Brain microvascular endothelial cell (primary cell): ENCODE data around the gene CTDSPL.

Experiments
- DNase-seq: peaks from one replicate; pipeline ENCODE4 v3.0.0-alpha.2; 2020
- H3K27ac ChIP-seq: fragments of 250-450 bp; sonication (Bioruptor Pico); 2 replicates; pipeline ENCODE4 v1.5.1; 2020; ENCODE audit warnings: mild to moderate bottlenecking, moderate library complexity
- H3K27me3 ChIP-seq: fragments of 250-450 bp; sonication (Bioruptor Pico); replicated peaks from 2 replicates; pipeline ENCODE4 v1.5.1; 2020; ENCODE audit warnings: mild to moderate bottlenecking
- H3K36me3 ChIP-seq: fragments of 250-450 bp; sonication (Bioruptor Pico); replicated peaks from 2 replicates; pipeline ENCODE4 v1.5.1; 2020; ENCODE audit warnings: mild to moderate bottlenecking
- H3K4me3 ChIP-seq: 2 replicates; pipeline ENCODE4 v1.5.1; 2011; ENCODE audit warnings: low read depth, mild to moderate bottlenecking, control low read depth, low read length, moderate library complexity
- CTCF ChIP-seq: IDR thresholded peaks from 2 replicates; pipeline ENCODE4 v1.5.1; 2011; ENCODE audit warnings: low read depth, mild to moderate bottlenecking, moderate library complexity, low read length, control low read depth, inconsistent platforms; ENCODE audit errors: missing control alignments
- in situ Hi-C: cut with HindIII; loops from 2 replicates; pipeline ENCODE4 v1.10.0; 2017; ENCODE audit warnings: low sequenced_read_pairs, low pct_ligation_motif_present

CTDSPL gene

GRCh38 chr3:37825744-37826400, 35.8 kb upstream of the CTDSPL start:
- Histone ChIP-seq H3K27me3 (no peaks in the 10 kb centered on the region), H3K4me3 (no peak overlapping the region), H3K36me3 (no peaks in the 10 kb centered on the region), H3K27ac (no peak overlapping the region)
- TF ChIP-seq CTCF = no peak
- in situ Hi-C loops = no loop called here
- no peak for DNase-seq

- no peak for DNase-seq
- no peak overlapping the region for H3K27ac ChIP-seq
- in situ Hi-C loops = no loop called here
- H3K27me3 ChIP-seq = no peaks in the 10 kb centered on the region
- H3K4me3 ChIP-seq = no peak overlapping the region
- no peaks in the 10 kb centered on the region for H3K36me3 ChIP-seq
- no peak for TF ChIP-seq CTCF
Measured at GRCh38 chr3:37826502-37826901, 35.2 kb upstream of the CTDSPL start.

DNA sequence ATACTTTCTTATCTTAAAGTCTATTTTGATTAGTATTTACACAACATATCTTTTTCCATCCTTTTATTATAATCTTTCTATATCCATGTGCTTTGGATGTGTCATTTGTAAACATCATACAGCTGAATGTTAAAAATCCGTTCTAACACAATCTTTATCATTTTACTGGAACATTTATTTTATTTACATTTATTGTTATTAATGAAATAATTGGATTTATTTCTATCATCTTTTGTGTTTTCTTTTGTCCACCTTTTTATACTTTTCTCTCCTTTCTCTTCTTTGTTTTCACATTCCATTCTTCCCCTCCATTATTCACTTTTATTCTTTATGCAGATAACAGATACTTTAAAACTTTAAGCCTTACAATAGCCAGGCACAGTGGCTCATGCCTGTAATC, 34.7 kb upstream of the CTDSPL start:
- no peak for DNase-seq
- in situ Hi-C loops = no loop called here
- Histone ChIP-seq H3K27me3 (no peaks in the 10 kb centered on the region), H3K27ac (no peak overlapping the region), H3K4me3 (no peak overlapping the region), H3K36me3 (no peaks in the 10 kb centered on the region)
- TF ChIP-seq CTCF = no peak

GRCh38 chr3:37832480-37832879, 29.2 kb upstream of the CTDSPL start:
- Histone ChIP-seq H3K4me3 (no peak overlapping the region), H3K27ac (no peak overlapping the region), H3K36me3 (no peaks in the 10 kb centered on the region), H3K27me3 (no peaks in the 10 kb centered on the region)
- no peak for DNase-seq
- no peak for TF ChIP-seq CTCF
- in situ Hi-C loops = no loop called here

- H3K27ac ChIP-seq = no peak overlapping the region
- H3K27me3 ChIP-seq = no peaks in the 10 kb centered on the region
- DNase-seq = no peak
- in situ Hi-C loops = no loop called here
- H3K36me3 ChIP-seq = no peaks in the 10 kb centered on the region
- TF ChIP-seq CTCF = peak; percentile 31
- no peak overlapping the region for H3K4me3 ChIP-seq
Measured at GRCh38 chr3:37833302-37834186, 28.1 kb upstream of the CTDSPL start.
